Stimulated activated CD4-positive, alpha-beta T cell treated with anti-CD3 and anti-CD28 coated beads, Interleukin-12 subunit alpha, Interleukin-12 subunit beta, amount 100 ng/mL, for 24 hours (primary cell): ENCODE measurements around the gene KLF4.

ENCODE experiments used
- DNase-seq, 2 experiments: peaks; one replicate each; pipeline ENCODE4 v3.0.0-alpha.2; 2020; ENCODE audit warnings: low read depth in 2 of 2

Gene KLF4

GRCh38 chr9:107447834-107448233, 41.7 kb downstream of the KLF4 start:
- no peak for DNase-seq

GRCh38 chr9:107447081-107447480, 42.5 kb downstream of the KLF4 start:
- DNase-seq, result no peak

- no peak for DNase-seq
Observed at GRCh38 chr9:107446491-107446890, 43.1 kb downstream of the KLF4 start.

GRCh38 chr9:107443786-107444185, 45.8 kb downstream of the KLF4 start:
- no peak for DNase-seq

DNA sequence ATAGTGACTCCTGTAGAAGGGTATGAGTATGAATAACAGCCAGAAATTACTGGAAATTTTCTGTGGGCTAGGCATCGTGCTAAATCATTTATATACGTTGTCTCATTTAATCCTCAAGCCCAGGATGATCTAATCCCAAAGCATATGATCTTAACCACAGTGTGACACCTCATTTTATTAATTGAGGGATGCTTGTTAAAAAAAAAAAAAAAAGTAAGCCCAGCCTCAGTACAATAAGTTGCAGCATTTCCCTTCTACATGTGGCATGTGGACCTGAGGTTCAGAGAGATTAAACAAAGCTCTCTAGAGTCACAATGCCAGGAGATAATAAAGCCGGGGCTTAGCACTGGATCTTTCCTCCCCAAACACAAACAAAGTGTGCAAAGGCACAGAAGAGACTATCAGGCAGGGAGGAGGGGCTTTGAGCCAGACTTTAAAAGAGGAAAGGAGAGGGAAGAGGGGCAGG, 49.5 kb downstream of the KLF4 start:
- DNase-seq, result no peak

DNA sequence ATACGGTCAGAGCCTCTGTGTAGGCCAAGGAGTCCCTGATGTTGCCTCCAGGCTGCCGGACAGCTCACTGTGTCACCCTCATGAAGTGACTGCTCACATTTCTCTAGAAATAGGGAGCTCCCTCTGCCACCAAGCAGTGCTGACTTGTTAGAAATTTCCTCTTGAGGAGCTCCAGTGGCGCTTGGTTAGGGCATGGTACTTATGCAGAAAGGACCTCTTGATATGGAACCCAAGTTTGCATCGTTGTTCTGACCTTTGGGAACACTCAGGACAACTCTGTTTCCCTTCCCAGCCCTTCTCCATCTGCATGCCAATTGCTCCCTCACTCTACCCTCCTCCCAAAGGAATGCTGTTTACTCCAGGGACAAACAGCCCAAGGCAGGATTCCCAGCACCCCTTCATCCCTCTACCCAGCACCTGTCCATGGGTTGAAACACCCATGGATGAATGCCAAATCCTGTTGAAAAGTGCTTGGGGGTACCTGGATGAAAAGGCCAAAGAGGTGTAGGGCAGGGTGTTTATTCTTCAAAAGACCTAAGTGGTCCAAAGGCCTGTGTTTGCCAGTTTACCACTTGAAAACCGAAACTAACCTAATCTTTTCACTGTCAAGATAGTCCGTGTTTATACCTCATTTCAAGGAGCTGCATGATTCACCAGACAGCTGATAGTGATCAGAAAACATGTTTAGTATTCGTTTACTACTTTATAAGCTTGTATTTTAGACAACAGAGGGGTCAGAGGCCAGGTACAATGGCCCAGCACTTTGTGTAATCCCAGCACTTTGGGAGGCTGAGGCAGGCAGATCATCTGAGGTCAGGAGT, 51.1 kb downstream of the KLF4 start:
- DNase-seq, result no peak

GRCh38 chr9:107437716-107438115, 51.9 kb downstream of the KLF4 start:
- no peak for DNase-seq

- no peak for DNase-seq
Observed at GRCh38 chr9:107435415-107435814, 54.2 kb downstream of the KLF4 start.
